Activated CD4-positive, alpha-beta memory T cell treated with anti-CD3 and anti-CD28 coated beads, Interleukin-2, amount 10 ng/mL, durations not matched to agents 7 days and 5 days (primary cell): ENCODE measurements around the gene ANAPC16. TPM values are rescaled to one million over a fixed set of nuclear protein-coding genes. Genes with fewer than 3 reads are reported as not detected.
A peak's percentile ranks its signal among the peaks of the same experiment; 100 is the strongest.
"Not testable (repeated sequence)": the region's sequence is repeated elsewhere in the genome, so short reads cannot be mapped to it uniquely, and the experiment has no call there.

Experiments
- CTCF ChIA-PET: fragments of 350-600 bp; sonication (Branson Sonifier 250); formaldehyde crosslinking; loops from one replicate; lab custom pipeline; 2021; ENCODE audit warnings: antibody characterized with exemption, inconsistent platforms; lab: Charles Lee
- POLR2A ChIA-PET: fragments of 350-600 bp; sonication (Branson Sonifier 250); formaldehyde crosslinking; loops from one replicate; lab custom pipeline; 2021; ENCODE audit warnings: antibody characterized with exemption; lab: Charles Lee
- DNase-seq: peaks from one replicate; pipeline ENCODE4 v3.0.0-alpha.2; 2020
- H3K27ac Mint-ChIP-seq: one replicate; pipeline ENCODE4 v1.8.0; 2021; ENCODE audit warnings: mild to moderate bottlenecking, mixed read lengths
- H3K27me3 Mint-ChIP-seq: one replicate; pipeline ENCODE4 v1.8.0; 2021; ENCODE audit warnings: mixed read lengths
- H3K36me3 Mint-ChIP-seq: one replicate; pipeline ENCODE4 v1.8.0; 2021; ENCODE audit warnings: low read depth, mixed read lengths
- H3K4me1 Mint-ChIP-seq: one replicate; pipeline ENCODE4 v1.8.0; 2021; ENCODE audit warnings: mixed read lengths
- H3K4me3 Mint-ChIP-seq: one replicate; pipeline ENCODE4 v1.8.0; 2021; ENCODE audit warnings: mild to moderate bottlenecking, mixed read lengths
- H3K9me3 Mint-ChIP-seq: one replicate; pipeline ENCODE4 v1.8.0; 2021; ENCODE audit warnings: mixed read lengths
- total RNA-seq, 2 experiments: library from RNA; stranded (reverse); gene quantifications; one replicate each; pipeline ENCODE4 v1.2.3, GENCODE V29; 2021

ANAPC16 gene
- total RNA-seq, 2 experiments from 2014 or later, result 94.2 to 101 TPM

DNA sequence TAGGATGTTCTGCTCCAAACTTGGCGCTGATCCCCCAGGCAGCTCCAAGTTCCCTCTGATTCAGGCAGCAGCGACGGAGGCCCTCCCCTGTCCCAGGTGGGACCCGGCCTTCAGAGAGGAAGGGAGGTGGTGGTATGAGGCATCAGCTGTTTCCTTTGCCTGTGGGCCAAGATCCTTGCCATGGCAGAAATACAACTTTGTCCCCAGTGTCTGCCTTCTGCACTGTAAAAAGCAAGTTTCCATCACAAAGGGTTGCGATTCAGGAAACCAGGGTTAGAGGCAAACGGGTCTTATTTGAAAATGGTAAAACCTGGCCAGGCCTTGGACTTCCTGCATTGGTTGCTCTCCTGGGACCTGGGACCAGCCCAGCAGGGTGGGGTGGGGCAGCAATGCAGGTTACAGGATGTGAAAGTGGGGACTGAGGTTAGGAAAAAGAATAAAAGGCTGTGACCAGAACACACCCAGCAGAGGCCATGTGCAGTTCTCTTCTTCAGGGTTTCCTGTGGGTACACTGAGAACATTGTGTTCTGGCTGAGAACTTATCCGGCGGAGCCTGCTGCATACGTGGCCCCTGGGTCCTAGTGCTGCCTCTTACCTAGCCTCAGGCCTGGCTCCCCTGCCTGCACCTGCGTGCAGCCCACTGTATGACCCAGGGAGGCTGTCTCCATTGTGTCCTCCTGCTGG, 32.8 kb downstream of the ANAPC16 start:
- no peaks in the 10 kb centered on the region for H3K9me3 Mint-ChIP-seq
- H3K36me3 Mint-ChIP-seq, result peaks cover 3% of the 10 kb centered on the region
- peak overlapping the region; percentile 73 for H3K4me3 Mint-ChIP-seq
- H3K27ac Mint-ChIP-seq, result peak overlapping the region; percentile 96
- H3K27me3 Mint-ChIP-seq, result no peaks in the 10 kb centered on the region
- CTCF ChIA-PET, result interaction anchor here (0.7 to 6.5 kb wide), 14 partner anchors 12 to 200 kb away, joined by 3 to 37 read pairs (median 7); partner anchors contain the start of genes ANAPC16, ASCC1 and DDIT4
- DNase-seq, result peak; percentile 86
- POLR2A ChIA-PET, result interaction anchor here (0.7 to 4.9 kb wide), 29 partner anchors 11 to 161 kb away, joined by 3 to 90 read pairs (median 7); partner anchors contain the start of genes ANAPC16, ASCC1 and DDIT4
- peaks cover 78% of the 10 kb centered on the region for H3K4me1 Mint-ChIP-seq

DNA sequence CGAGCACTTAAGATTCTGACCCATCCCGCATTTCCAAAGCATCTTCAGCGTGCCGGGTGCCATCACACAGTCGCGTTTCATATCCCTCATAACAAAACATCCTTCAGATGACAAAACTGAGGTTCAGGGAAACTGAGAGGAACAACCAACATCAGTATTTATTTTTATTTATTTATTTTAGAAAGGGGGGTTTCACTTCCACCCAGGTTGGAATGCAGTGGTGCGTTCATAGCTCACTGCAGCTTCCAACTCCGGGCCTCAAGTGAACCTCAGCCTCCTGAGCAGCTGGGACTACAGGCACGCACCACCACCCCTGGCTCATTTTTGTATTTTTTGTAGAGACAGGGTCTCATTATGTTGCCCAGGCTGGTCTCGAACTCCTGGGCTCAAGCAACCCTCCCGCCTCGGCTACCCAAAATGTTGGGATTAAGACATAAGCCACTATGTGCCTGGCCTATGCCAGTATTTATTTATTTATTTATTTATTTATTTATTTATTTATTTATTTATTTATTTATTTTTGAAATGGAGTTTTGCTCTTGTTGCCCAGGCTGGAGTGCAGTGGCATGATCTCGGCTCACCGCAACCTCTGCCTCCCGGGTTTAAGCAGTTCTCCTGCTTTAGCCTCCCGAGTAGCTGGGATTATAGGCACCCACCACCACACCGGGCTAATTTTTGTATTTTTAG, 33.5 kb downstream of the ANAPC16 start:
- Mint-ChIP-seq H3K27ac (peak overlapping the region; percentile 96), H3K4me1 (peaks cover 77% of the 10 kb centered on the region), H3K4me3 (peak overlapping the region; percentile 73)
- not testable (repeated sequence) for H3K27me3 Mint-ChIP-seq, H3K9me3 Mint-ChIP-seq, DNase-seq, H3K36me3 Mint-ChIP-seq
- POLR2A ChIA-PET, result interaction anchor here (0.7 to 4.9 kb wide), 8 partner anchors 11 to 85 kb away, joined by 3 to 90 read pairs (median 46); partner anchors contain the start of genes ANAPC16, ASCC1 and DDIT4
- CTCF ChIA-PET, result interaction anchor here (3.3 to 6.5 kb wide), 3 partner anchors 11 to 78 kb away, joined by 13 to 37 read pairs (median 33); partner anchors contain the start of gene DDIT4

DNA sequence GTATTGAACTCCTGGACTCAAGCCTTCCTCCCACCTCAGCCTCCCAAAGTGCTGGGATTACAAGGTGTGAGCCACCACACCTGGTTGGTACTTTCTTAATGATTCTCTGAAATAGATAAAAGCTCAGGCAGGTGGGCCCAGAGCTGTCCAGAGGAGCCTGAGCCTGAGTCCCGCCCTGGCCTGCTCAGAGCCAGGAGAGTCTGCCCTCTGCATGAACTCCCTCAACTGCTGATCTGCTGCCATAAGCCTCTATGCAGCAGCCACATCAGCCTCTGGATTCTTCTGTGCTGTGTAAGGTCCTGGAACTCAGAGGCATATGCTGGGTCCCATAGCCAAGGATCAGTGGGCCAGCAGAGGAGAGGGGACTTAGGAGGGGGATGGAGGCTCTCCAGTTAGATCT, 34.9 kb downstream of the ANAPC16 start:
- no peak for DNase-seq
- Mint-ChIP-seq H3K27me3 (no peaks in the 10 kb centered on the region), H3K36me3 (peaks cover 3% of the 10 kb centered on the region), H3K27ac (peak overlapping the region; percentile 73), H3K4me3 (no peak overlapping the region), H3K4me1 (peaks cover 76% of the 10 kb centered on the region), H3K9me3 (no peaks in the 10 kb centered on the region)
- ChIA-PET POLR2A (interaction anchor here (4.5 to 4.9 kb wide), 2 partner anchors 23 to 70 kb away, joined by 46 to 58 read pairs; partner anchors contain the start of gene DDIT4), CTCF (interaction anchor here (6.5 kb wide), 1 partner anchor 10 kb away, joined by 37 read pairs; no protein-coding TSS in a partner anchor)

DNA sequence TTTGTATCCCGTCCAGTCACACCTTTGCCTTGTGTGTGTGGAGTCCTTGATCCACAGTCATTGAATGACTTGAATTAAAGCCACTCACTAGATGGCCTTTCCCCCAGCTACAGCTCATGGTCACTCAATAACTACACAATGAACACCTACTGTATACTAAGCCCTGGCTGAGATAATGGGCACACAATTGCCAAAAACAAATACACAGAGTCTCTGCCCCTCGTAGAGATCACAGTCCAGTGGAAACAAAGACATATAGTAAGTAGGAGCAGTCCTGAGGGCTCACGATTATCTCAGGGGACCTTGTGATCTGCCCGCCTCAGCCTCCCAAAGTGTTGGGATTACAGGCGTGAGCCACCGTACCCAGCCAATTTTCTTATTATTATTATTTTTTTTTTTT, 35.8 kb downstream of the ANAPC16 start:
- no peak overlapping the region for H3K4me3 Mint-ChIP-seq
- H3K4me1 Mint-ChIP-seq, result peaks cover 74% of the 10 kb centered on the region
- no peak overlapping the region for H3K27ac Mint-ChIP-seq
- H3K27me3 Mint-ChIP-seq, result no peaks in the 10 kb centered on the region
- ChIA-PET POLR2A (interaction anchor here (1.5 to 4.9 kb wide), 2 partner anchors 9 to 69 kb away, joined by 5 to 46 read pairs; no protein-coding TSS in a partner anchor), CTCF (interaction anchor here (6.5 kb wide), 1 partner anchor 9 kb away, joined by 37 read pairs; no protein-coding TSS in a partner anchor)
- no peaks in the 10 kb centered on the region for H3K9me3 Mint-ChIP-seq
- DNase-seq, result no peak
- H3K36me3 Mint-ChIP-seq, result peaks cover 3% of the 10 kb centered on the region

DNA sequence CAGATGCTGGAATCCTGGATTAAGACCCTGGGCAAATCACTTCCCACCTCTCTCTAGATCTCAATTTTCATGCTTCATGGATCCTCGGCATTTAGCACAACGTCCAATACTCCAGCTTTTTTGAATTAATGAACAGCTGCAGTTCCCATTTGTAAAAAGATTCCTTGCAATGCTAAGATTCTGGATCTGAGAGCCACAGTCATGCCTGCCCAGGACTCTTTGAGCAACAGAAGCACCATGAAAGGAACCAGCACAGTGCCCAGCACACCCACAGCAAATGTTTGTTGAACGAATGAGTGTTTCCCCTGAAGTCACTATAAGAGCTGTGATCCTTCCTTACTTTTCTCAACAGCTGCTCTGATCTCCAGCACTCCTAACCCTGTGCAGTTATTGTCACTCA, 37.2 kb downstream of the ANAPC16 start:
- Mint-ChIP-seq H3K27me3 (no peaks in the 10 kb centered on the region), H3K9me3 (no peaks in the 10 kb centered on the region), H3K36me3 (peaks cover under 1% of the 10 kb centered on the region), H3K27ac (no peak overlapping the region), H3K4me3 (no peak overlapping the region), H3K4me1 (peaks cover 71% of the 10 kb centered on the region)
- DNase-seq, result no peak
- ChIA-PET POLR2A (interaction anchor here (0.9 to 4.5 kb wide), 2 partner anchors 21 to 79 kb away, joined by 3 to 34 read pairs; partner anchors contain the start of gene DDIT4), CTCF (interaction anchor here (1.0 to 1.9 kb wide), 2 partner anchors 16 to 127 kb away, joined by 3 to 4 read pairs; no protein-coding TSS in a partner anchor)

DNA sequence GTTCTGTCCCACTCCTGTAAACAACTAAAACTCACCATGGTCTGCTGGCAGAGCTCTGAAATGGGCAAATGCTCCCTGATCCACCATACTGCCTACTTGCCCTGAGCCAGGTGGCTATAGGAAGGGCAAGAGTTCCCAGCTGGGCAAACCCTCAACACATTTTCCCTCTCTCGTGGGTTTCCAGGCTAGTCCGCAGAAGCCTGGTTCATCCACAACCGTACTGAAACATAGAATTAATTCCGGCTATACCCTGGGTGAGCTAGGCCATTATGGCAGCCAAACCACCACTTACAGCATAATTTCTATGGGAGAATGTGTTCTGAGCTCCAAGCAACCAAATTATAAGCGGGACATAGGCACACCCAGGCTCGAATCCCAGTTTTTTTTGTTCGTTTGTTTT, 37.8 kb downstream of the ANAPC16 start:
- Mint-ChIP-seq H3K36me3 (no peaks in the 10 kb centered on the region), H3K4me3 (no peak overlapping the region), H3K9me3 (no peaks in the 10 kb centered on the region), H3K27me3 (no peaks in the 10 kb centered on the region), H3K4me1 (peaks cover 69% of the 10 kb centered on the region), H3K27ac (no peak overlapping the region)
- ChIA-PET POLR2A (interaction anchor here (1.2 to 4.5 kb wide), 2 partner anchors 20 to 81 kb away, joined by 3 to 34 read pairs; partner anchors contain the start of gene DDIT4), CTCF (interaction anchor here (1.0 to 1.9 kb wide), 3 partner anchors 16 to 128 kb away, joined by 3 to 4 read pairs (median 4); no protein-coding TSS in a partner anchor)
- DNase-seq, result no peak

DNA sequence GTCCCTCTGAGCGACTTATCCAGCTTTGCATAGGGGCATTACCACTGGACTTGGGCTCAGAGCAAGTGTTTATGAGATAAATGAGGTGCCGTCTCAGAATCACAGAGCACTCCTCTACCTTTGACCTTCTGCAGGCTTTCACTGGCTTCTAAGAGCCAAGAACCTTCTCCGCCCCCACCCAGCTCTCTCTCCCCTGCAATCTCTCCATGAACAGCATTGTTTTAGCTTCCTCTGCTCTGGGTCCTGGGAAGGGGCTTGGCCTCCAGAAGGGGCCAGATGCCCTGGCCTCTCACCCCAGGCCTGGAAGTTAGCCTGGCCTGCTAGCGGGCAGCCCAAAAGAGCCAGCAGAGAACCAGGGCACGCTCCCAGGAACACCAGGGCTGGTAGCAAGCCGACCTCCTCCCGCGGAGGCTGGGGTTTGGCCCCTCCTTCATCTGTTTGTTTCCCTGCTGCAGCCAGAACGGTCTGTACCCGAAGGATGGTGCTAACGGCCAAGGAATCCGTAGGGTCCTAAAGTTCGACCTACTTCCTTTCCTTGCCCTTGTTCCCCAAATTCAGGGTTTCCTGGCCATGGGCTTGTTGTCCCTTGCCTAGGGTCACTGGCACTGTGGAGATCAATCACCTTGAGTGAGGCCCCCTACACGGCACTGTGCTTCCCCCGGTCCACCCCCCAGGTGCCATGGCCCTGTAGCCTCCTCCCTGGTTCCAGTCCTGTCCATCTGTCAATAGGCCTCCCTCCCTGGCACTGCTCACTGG, 39.2 kb downstream of the ANAPC16 start:
- DNase-seq, result peak; percentile 50
- ChIA-PET CTCF (interaction anchor here (0.7 to 1.9 kb wide), 7 partner anchors 20 to 129 kb away, joined by 3 to 11 read pairs (median 4); no protein-coding TSS in a partner anchor), POLR2A (interaction anchor here (1.0 to 4.5 kb wide), 9 partner anchors 19 to 167 kb away, joined by 3 to 34 read pairs (median 3); partner anchors contain the start of genes ANAPC16, ASCC1, DDIT4 and SPOCK2)

DNA sequence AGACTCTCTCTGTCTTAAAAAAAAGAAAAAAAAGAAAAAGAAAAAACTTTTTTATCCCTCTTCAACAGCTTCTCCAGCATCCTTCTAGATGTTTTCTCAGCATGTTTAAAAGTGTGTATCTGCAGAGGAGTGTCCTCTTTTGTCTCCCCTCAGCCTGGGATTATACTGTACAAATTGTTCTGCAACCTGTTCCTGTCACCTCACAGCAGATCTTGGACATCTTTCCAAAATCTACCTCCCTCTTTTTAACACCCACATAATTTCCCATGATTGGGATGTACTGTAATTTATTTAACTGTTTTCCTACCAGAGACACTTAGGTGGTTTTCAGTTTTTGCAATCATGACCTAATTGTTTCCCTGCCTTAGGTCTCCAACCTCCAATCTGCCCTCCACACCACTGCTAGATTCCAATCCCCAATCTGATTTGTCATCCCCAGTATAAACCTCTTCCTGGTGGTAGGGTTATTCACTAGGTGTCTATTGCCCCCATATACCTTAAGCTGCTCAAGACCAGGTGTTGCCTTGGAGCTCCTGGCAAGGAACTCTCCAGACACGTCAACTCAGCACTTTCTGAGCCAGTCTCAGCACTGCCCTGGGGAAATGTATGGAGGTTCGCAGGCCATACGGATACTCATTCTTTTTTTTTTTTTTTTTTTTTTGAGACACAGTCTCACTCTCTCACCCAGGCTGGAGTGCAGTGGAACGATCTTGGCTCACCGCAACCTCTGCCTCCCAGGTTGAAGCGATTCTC, 40.3 kb downstream of the ANAPC16 start:
- no peak for DNase-seq
- Mint-ChIP-seq H3K36me3 (no peaks in the 10 kb centered on the region), H3K4me3 (no peak overlapping the region), H3K4me1 (peaks cover 75% of the 10 kb centered on the region), H3K27me3 (no peaks in the 10 kb centered on the region), H3K27ac (peak overlapping the region; percentile 50), H3K9me3 (no peaks in the 10 kb centered on the region)
- ChIA-PET CTCF (interaction anchor here (0.7 to 1.8 kb wide), 2 partner anchors 41 to 81 kb away, joined by 3 to 11 read pairs; no protein-coding TSS in a partner anchor), POLR2A (interaction anchor here (1.0 to 4.5 kb wide), 4 partner anchors 18 to 63 kb away, joined by 3 to 34 read pairs (median 8); partner anchors contain the start of gene DDIT4)

More for the DNA sequence above, 39.2 kb downstream of the ANAPC16 start:
- Mint-ChIP-seq H3K4me3 (peak overlapping the region; percentile 48), H3K27me3 (no peaks in the 10 kb centered on the region), H3K36me3 (no peaks in the 10 kb centered on the region), H3K4me1 (peaks cover 73% of the 10 kb centered on the region), H3K9me3 (no peaks in the 10 kb centered on the region), H3K27ac (peak overlapping the region; percentile 78)

DNA sequence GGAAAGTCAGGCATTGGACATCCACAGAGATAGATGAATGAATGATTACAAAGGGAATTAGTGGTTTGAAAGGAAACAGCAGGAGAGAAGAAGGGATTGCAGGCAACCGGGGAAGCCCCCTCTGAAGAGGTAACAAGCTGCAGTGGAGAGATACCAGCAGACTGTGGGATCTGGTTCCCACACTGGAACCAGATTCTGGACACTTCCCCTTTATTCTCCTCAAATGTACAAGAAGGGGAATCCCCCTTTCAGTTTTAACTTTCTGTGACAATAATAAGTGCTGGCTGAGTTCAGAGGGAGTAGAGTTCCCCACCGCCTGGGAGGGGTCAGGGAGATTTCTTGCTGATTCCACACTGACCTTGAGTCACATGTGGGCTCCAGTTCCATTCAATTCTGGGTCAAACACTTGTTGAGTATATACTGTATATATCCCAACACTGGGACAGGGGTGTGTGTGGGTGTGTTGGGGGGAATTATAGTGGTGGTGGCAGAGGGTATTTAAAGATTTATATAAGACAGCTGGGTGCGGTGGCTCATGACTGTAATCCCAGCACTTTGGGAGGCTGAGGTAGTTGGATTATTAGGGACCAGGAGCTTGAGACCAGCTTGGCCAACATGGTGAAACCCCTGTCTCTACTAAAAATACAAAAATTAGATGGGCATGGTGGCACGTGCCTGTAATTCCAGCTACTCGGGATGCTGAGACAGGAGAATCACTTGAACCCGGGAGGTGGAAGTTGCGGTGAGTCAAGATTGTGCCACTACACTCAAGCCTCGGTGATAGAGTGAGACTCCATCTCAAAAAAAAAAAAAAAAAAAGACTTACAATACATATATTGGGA, 41.5 kb downstream of the ANAPC16 start:
- no peak overlapping the region for H3K27ac Mint-ChIP-seq
- ChIA-PET CTCF (interaction anchor here (0.7 to 2.3 kb wide), 2 partner anchors 48 to 79 kb away, joined by 3 to 8 read pairs; no protein-coding TSS in a partner anchor), POLR2A (interaction anchor here (1.6 to 6.0 kb wide), 4 partner anchors 10 to 70 kb away, joined by 5 to 90 read pairs (median 34); partner anchors contain the start of gene DDIT4)
- H3K9me3 Mint-ChIP-seq, result no peaks in the 10 kb centered on the region
- no peaks in the 10 kb centered on the region for H3K36me3 Mint-ChIP-seq
- no peaks in the 10 kb centered on the region for H3K27me3 Mint-ChIP-seq
- H3K4me1 Mint-ChIP-seq, result peaks cover 77% of the 10 kb centered on the region
- no peak overlapping the region for H3K4me3 Mint-ChIP-seq
- no peak for DNase-seq

DNA sequence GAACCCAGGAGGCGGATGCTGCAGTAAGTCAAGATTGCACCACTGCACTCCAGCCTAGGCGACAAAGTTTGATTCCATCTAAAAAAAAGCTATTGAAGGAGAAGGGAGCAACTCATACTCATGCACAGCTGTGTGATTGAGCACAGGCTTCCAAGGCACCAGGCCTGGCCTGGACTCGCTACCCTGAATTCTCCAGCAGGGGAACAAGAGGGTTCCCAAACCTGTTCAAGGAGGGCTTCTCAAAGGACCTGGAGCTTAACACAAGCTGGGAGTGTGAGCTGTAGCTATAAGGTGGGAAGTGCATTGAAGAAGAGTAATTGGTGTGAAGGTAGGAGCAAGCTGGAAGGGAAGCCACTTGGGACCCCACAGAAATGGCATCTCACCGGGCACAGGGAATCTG, 42.8 kb downstream of the ANAPC16 start:
- no peaks in the 10 kb centered on the region for H3K27me3 Mint-ChIP-seq
- H3K4me3 Mint-ChIP-seq, result no peak overlapping the region
- H3K36me3 Mint-ChIP-seq, result no peaks in the 10 kb centered on the region
- CTCF ChIA-PET, result interaction anchor here (1.2 to 4.7 kb wide), 5 partner anchors 10 to 78 kb away, joined by 3 to 37 read pairs (median 8); no protein-coding TSS in a partner anchor
- H3K9me3 Mint-ChIP-seq, result no peaks in the 10 kb centered on the region
- peaks cover 71% of the 10 kb centered on the region for H3K4me1 Mint-ChIP-seq
- peak overlapping the region; percentile 62 for H3K27ac Mint-ChIP-seq
- no peak for DNase-seq
- POLR2A ChIA-PET, result interaction anchor here (1.0 to 6.0 kb wide), 6 partner anchors 11 to 77 kb away, joined by 3 to 90 read pairs (median 29); partner anchors contain the start of gene DDIT4
